Ascending aorta (tissue), 2 donors: ENCODE measurements around the gene SDSL. TPM values are rescaled to one million over a fixed set of nuclear protein-coding genes. Genes with fewer than 3 reads are reported as not detected.
A peak's percentile ranks its signal among the peaks of the same experiment; 100 is the strongest.

ENCODE experiments used
- DNase-seq, 2 donors: peaks; one replicate each; pipeline ENCODE4 v3.0.0-alpha.2; 2019; ENCODE audit warnings: low spot score in 2 of 2
- H3K27ac ChIP-seq, 2 donors: fragments of 200-600 bp; sonication (generic); one replicate each; pipeline ENCODE4 v1.5.1; 2016 to 2017; ENCODE audit warnings: mild to moderate bottlenecking in 1 of 2
- H3K27me3 ChIP-seq: fragments of 200-600 bp; sonication (generic); one replicate; pipeline ENCODE4 v1.5.1; 2017
- H3K36me3 ChIP-seq, 2 donors: fragments of 200-600 bp; sonication (generic); one replicate each; pipeline ENCODE4 v1.5.1; 2016
- H3K4me1 ChIP-seq, 2 donors: fragments of 200-600 bp; sonication (generic); one replicate each; pipeline ENCODE4 v1.5.1; 2016 to 2017; ENCODE audit warnings: mild to moderate bottlenecking in 1 of 2
- H3K4me3 ChIP-seq, 2 donors: fragments of 200-600 bp; sonication (generic); one replicate each; pipeline ENCODE4 v1.5.1; 2016 to 2017; ENCODE audit warnings: mild to moderate bottlenecking in 1 of 2
- H3K9me3 ChIP-seq, 2 donors: fragments of 200-600 bp; sonication (generic); one replicate each; pipeline ENCODE4 v1.5.1; 2016
- intact Hi-C: fragments of 100-400 bp; cut with DNase I; formaldehyde crosslinking; loops from one replicate; pipeline ENCODE4 v1.15.1; 2023
- total RNA-seq: library from RNA; depleted of rRNA; stranded (reverse); fragments of >200 nt; gene quantifications from one replicate; pipeline ENCODE4 v1.1.0, GENCODE V29; 2016
- TF ChIP-seq, protein P1 (sequence below), 3 experiments: fragments of 200-600 bp in 2 of 3; fragments of 450-650 bp in 1 of 3; sonication (generic) in 2 of 3; IDR thresholded peaks; one replicate each; pipeline ENCODE4 v1.5.1; 2016 to 2019; ENCODE audit warnings: antibody characterized with exemption in 3 of 3, mild to moderate bottlenecking in 1 of 3, moderate library complexity in 1 of 3

SDSL gene
- total RNA-seq, 1 donor from 2014 or later = 11.0 TPM

DNA sequence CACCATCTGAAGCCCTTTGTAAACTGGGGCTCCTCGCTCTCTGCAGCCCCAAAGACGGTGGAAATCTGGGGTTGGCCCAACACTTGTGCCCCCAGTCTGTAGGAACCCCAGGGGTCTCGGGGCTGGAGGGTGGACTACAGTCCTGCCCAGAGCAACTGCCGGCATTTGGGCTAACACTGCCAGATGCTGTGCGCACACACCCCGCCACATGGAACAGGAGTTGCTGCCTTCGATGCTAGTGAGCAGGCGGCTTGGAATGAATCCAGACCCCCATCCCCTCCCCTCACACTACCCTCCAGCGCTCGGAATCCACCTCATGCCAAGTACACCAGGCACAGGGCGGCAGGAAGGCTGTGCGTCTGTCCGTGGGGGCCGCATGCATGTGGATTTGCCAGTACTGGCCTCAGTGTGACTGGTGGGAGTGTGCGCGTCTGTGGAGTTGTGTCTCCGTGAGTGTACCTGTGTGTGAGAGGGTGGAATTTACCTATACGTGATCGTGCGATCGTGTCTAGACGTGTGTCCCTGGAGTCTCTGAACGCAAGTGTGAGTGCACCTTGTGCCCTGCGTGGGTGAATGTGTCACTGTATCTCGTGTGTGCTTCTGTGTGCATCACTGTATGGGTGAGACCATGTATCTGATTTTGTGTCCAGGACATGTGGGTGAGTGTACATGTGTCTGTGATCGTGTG lies 44.4 kb downstream of the SDSL start:
- peaks cover 15 to 27% of the 10 kb centered on the region in 2 donors for H3K4me1 ChIP-seq
- no peaks in the 10 kb centered on the region for H3K36me3 ChIP-seq
- peak overlapping the region in 1 of 2 donors; percentile 58 for H3K4me3 ChIP-seq
- TF ChIP-seq, protein P1, sequence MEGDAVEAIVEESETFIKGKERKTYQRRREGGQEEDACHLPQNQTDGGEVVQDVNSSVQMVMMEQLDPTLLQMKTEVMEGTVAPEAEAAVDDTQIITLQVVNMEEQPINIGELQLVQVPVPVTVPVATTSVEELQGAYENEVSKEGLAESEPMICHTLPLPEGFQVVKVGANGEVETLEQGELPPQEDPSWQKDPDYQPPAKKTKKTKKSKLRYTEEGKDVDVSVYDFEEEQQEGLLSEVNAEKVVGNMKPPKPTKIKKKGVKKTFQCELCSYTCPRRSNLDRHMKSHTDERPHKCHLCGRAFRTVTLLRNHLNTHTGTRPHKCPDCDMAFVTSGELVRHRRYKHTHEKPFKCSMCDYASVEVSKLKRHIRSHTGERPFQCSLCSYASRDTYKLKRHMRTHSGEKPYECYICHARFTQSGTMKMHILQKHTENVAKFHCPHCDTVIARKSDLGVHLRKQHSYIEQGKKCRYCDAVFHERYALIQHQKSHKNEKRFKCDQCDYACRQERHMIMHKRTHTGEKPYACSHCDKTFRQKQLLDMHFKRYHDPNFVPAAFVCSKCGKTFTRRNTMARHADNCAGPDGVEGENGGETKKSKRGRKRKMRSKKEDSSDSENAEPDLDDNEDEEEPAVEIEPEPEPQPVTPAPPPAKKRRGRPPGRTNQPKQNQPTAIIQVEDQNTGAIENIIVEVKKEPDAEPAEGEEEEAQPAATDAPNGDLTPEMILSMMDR (IDR thresholded peaks at IDR 0.05) = no peak
- intact Hi-C loops = no loop called here
- no peak for DNase-seq
- H3K27me3 ChIP-seq = peaks cover 45% of the 10 kb centered on the region
- no peaks in the 10 kb centered on the region for H3K9me3 ChIP-seq
- no peak overlapping the region for H3K27ac ChIP-seq

DNA sequence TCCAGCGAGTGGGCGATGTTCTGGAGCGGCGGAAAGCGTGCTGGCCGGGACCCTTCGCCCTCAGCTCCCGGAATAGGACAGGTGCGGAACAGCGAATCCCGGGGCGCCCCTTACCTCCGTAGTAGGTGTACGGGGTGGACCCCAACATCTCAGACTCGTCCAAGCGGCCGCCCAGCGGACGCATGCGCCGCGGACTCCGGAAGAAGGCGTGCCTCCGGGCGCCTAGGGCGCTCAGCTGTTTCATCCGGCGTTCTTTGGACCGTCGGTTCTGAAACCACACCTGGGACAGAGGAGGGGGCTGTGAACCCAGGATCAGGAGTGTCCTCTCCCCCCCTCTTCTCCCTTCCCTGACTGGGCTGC lies 44.9 kb downstream of the SDSL start:
- no peaks in the 10 kb centered on the region for H3K36me3 ChIP-seq
- H3K27ac ChIP-seq = no peak overlapping the region
- no peaks in the 10 kb centered on the region for H3K9me3 ChIP-seq
- TF ChIP-seq, protein P1 (IDR thresholded peaks at IDR 0.05) = no peak
- H3K4me1 ChIP-seq = peaks cover 15 to 27% of the 10 kb centered on the region in 2 donors
- no peak for DNase-seq
- H3K27me3 ChIP-seq = peaks cover 45% of the 10 kb centered on the region
- H3K4me3 ChIP-seq = peak overlapping the region; percentile 45 to 58
- intact Hi-C loops = no loop called here

DNA sequence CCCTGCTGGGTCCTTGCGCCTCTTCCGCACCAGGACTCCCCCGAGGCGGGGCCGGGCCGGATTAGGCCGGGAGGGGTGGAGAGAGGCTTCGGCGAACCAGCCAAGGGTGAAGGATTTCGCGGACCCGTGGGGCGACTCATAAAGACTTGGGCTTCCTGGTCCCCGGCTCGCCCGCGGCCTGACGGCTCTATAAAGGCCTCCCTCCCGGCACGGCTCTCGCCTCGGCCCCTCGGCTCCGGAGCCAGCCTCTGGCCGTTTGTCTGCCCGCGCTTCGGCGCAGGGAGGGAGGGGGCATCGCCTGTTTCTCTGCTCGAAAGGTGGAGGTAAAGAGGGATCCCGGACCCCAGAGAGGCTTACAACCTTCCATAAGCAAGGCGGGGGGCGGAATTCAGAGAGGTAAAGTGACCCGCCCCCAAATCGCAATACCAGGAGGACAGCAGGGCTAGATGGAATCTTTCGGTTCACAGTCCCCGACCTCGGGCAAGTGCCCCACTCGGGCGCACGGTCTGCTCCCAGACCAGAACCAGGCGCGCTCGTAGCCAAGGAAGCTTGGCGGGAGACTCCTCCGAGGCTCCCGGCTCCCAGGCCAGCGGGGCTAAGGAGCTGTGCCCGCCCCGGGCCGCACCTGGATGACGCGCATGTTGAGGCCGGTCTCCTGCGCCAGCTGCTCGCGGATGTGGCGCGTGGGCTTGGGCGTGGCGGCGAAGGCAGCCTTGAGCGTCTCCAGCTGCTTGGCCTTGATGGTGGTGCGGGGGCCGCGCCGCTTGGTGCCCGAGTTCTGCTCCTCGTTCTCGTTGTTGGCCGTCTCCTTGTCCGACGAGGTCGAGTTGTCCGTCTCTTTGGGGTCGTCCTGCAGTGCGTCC lies 45.6 kb downstream of the SDSL start:
- Histone ChIP-seq H3K27ac (no peak overlapping the region), H3K9me3 (no peaks in the 10 kb centered on the region), H3K36me3 (no peaks in the 10 kb centered on the region), H3K4me1 (peaks cover 15 to 26% of the 10 kb centered on the region in 2 donors), H3K4me3 (peak overlapping the region; percentile 45 to 58), H3K27me3 (peaks cover 43% of the 10 kb centered on the region)
- intact Hi-C loops = no loop called here
- no peak for DNase-seq
- TF ChIP-seq, protein P1 (IDR thresholded peaks at IDR 0.05) = no peak

DNA sequence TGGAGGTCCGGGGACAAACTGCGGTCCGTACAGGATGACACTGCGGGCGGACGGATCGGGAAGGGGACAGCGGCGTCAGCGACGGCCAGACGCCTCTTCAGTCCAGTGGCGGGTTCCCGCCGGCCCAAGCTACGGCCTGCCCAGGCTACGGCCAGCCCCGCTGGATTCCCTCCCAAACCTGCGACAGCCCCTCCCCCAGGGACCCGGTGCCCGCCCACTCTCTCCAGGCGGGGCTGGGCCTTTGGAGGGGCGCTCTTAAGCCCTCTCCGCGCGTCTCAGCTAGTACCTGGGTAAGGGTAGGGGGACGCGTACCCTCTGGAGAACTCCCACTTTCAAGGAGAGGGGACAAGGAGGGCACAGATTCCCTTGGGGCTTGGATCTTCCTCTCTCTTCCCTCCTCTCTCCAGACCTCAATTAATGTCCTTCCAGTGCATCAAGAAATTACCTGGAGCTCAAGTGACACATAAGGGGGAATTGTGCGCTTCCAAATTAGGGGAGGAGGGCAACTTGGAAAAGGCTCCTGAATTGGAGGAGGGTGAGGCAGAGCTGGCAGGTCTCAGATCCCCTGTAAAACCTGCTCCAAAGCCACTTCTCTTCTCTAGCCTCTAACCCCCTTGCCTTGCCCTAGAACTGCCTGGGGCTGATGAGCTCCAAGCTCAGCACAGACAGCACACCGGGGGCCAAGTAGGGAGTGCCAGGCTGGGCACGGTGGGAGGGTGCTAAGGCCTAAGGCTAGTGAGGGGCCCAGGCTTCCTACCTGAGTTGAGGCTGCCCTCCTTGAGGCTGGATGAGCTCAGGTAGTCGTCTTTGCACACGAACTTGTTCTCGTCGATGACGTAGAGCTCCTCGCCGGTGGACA lies 46.4 kb downstream of the SDSL start:
- H3K4me1 ChIP-seq = peaks cover 9 to 17% of the 10 kb centered on the region in 2 donors
- no peaks in the 10 kb centered on the region for H3K36me3 ChIP-seq
- DNase-seq = no peak
- intact Hi-C loops = no loop called here
- H3K4me3 ChIP-seq = peak overlapping the region in 1 of 2 donors; percentile 58
- H3K9me3 ChIP-seq = no peaks in the 10 kb centered on the region
- H3K27ac ChIP-seq = no peak overlapping the region
- TF ChIP-seq, protein P1 (IDR thresholded peaks at IDR 0.05) = no peak
- H3K27me3 ChIP-seq = peaks cover 35% of the 10 kb centered on the region

DNA sequence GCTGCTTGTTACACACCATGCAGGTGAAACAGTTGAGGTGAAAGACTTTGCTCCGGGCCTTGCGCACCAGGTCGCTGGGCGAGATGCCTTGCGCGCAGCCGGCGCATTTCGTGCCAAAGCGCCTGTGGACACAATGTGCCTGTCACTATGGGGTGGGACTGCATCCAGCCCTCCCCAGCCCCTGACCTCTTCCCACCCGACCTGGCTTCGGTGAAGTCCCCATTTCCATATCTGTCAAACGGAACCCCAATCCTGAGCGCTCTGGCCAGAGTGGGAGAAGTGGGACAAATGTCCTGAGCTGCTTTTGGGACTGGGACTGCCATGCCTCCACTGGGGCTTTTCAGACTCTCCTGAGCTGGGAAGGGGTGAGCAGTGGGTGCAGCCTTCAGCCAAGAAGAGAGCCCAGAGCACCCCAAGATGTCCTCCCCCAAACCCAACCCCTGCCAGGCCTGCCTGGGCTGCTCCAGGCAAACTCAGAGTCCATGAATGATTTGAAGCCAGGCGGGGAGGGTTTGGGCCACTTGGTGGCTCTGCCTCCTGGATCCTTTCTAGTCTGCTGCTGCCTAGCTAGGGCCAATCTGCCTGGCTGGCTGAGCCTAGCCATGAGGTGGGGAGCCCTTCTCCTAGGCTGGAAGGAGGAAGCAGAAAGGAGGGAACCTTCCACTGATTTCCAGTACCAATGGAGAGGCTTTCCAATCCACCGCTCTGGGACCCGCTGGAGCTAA lies 47.2 kb downstream of the SDSL start:
- Histone ChIP-seq H3K9me3 (no peaks in the 10 kb centered on the region), H3K4me1 (peaks cover 5 to 17% of the 10 kb centered on the region in 2 donors), H3K36me3 (no peaks in the 10 kb centered on the region), H3K4me3 (no peak overlapping the region), H3K27ac (no peak overlapping the region), H3K27me3 (peaks cover 31% of the 10 kb centered on the region)
- TF ChIP-seq, protein P1 (IDR thresholded peaks at IDR 0.05) = no peak
- intact Hi-C loops = no loop called here
- no peak for DNase-seq
